ENCODE measurements around the gene RNF11.
A peak's percentile ranks its signal among the peaks of the same experiment; 100 is the strongest.

The RNF11 gene

GRCh38 chr1:51235673-51236530 lies at the start of gene RNF11:
Gene RNF11, plus strand, starts transcription at chr1:51236273. Its CDS starts 484 bp downstream, at chr1:51236757.
- TF ChIP-seq CTCF (conservative IDR thresholded peaks at IDR 0.05; ENCODE audit: low read depth, low read length), result no peak
- peak within 1 kb of the TSS; percentile 84 for H3K4me3 ChIP-seq (ENCODE audit: low read length)
- DNase-seq (ENCODE audit: low read depth), result peak; percentile 62

GRCh38 chr1:51188230-51188629 lies 47.8 kb upstream of the RNF11 start:
- no peak for TF ChIP-seq CTCF (conservative IDR thresholded peaks at IDR 0.05; ENCODE audit: low read depth, low read length)
- no peak for DNase-seq (ENCODE audit: low read depth)
- H3K4me3 ChIP-seq (ENCODE audit: low read length), result no peak overlapping the region

GRCh38 chr1:51189421-51190073 lies 46.5 kb upstream of the RNF11 start:
- peak; percentile 96 for TF ChIP-seq CTCF (conservative IDR thresholded peaks at IDR 0.05; ENCODE audit: low read depth, low read length)
- H3K4me3 ChIP-seq (ENCODE audit: low read length), result no peak overlapping the region
- DNase-seq (ENCODE audit: low read depth), result peak; percentile 28

GRCh38 chr1:51190961-51191360 lies 45.1 kb upstream of the RNF11 start:
- TF ChIP-seq CTCF (conservative IDR thresholded peaks at IDR 0.05; ENCODE audit: low read depth, low read length), result no peak
- no peak for DNase-seq (ENCODE audit: low read depth)
- H3K4me3 ChIP-seq (ENCODE audit: low read length), result no peak overlapping the region

GRCh38 chr1:51192213-51192843 lies 43.7 kb upstream of the RNF11 start:
- DNase-seq (ENCODE audit: low read depth), result peak; percentile 8

GRCh38 chr1:51193564-51193963 lies 42.5 kb upstream of the RNF11 start:
- no peak overlapping the region for H3K4me3 ChIP-seq (ENCODE audit: low read length)
- no peak for TF ChIP-seq CTCF (conservative IDR thresholded peaks at IDR 0.05; ENCODE audit: low read depth, low read length)
- no peak for DNase-seq (ENCODE audit: low read depth)

More at GRCh38 chr1:51192213-51192843, 43.7 kb upstream of the RNF11 start:
- H3K4me3 ChIP-seq (ENCODE audit: low read length), result no peak overlapping the region
- TF ChIP-seq CTCF (conservative IDR thresholded peaks at IDR 0.05; ENCODE audit: low read depth, low read length), result peak; percentile 91

All from retinal pigment epithelial cell (primary cell).